Tibial nerve (tissue), 3 donors: ENCODE data around the gene CCDC174.

Source experiments
- POLR2A ChIP-seq, 2 donors: fragments of 450-650 bp; IDR thresholded peaks; one replicate each; pipeline ENCODE4 v1.6.1; 2017; ENCODE audit warnings: antibody characterized with exemption in 2 of 2, mild to moderate bottlenecking in 2 of 2, moderate library complexity in 2 of 2
- TF ChIP-seq, protein P1 (sequence below), 5 experiments: fragments of 200-600 bp in 3 of 5; fragments of 450-650 bp in 2 of 5; sonication (generic) in 3 of 5; IDR thresholded peaks; one replicate each; pipeline ENCODE4 v1.5.1; 2016 to 2019; ENCODE audit warnings: antibody characterized with exemption in 5 of 5, mild to moderate bottlenecking in 3 of 5, moderate library complexity in 2 of 5

DNA sequence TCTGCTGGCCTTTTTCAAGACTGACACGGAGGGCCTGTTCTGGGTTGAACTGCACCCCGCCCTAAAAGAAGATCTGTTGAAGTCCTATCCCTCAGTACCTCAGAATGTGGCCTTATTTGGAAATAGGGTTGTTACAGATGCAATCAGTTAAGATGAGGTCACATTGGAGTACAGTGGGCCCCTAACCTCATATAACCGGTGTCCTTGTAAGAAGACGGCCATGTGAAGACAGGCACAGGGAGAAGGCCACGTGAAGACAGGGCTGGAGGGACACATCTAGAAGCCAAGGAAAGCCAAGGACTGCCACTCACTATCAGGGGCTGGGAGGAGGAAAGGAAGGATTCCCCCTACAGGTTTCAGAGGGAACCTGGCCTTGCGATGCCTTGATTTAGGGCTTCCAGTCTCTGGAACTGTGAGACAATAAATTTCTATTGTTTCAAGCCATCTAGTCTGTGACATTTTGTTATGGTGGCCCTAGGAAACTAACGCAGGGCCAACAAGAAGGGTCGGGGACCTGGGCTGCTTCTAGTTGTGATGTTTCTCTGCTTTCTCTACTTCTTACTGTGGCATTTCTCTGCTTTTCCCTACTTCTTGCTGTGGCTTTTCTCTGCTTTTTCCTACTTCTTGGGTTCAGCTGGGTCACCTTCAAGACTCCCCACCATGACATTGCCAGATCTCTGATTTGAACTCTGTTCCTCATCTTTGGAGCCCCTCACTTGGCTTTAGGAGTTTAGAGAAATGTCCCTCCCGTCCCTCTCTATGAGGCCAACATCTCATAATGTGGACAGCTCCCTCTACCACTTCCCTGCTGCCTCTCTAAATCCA lies 4.8 kb upstream of the CCDC174 start:
- TF ChIP-seq, protein P1, sequence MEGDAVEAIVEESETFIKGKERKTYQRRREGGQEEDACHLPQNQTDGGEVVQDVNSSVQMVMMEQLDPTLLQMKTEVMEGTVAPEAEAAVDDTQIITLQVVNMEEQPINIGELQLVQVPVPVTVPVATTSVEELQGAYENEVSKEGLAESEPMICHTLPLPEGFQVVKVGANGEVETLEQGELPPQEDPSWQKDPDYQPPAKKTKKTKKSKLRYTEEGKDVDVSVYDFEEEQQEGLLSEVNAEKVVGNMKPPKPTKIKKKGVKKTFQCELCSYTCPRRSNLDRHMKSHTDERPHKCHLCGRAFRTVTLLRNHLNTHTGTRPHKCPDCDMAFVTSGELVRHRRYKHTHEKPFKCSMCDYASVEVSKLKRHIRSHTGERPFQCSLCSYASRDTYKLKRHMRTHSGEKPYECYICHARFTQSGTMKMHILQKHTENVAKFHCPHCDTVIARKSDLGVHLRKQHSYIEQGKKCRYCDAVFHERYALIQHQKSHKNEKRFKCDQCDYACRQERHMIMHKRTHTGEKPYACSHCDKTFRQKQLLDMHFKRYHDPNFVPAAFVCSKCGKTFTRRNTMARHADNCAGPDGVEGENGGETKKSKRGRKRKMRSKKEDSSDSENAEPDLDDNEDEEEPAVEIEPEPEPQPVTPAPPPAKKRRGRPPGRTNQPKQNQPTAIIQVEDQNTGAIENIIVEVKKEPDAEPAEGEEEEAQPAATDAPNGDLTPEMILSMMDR (IDR thresholded peaks at IDR 0.05) = no peak
- TF ChIP-seq POLR2A (IDR thresholded peaks at IDR 0.05) = no peak
